GM23338 (cell line): ENCODE measurements around the gene WDR73. TPM values are rescaled to one million over a fixed set of nuclear protein-coding genes. Genes with fewer than 3 reads are reported as not detected.

Experiments used
- ATAC-seq: fragments of 200-7000 bp; cut with Tn5 transposase; 3 replicates; pipeline ENCODE4 v1.9.1; 2020
- DNase-seq: peaks from one replicate; pipeline ENCODE4 v3.0.0-alpha.2; 2015; ENCODE audit warnings: low spot score
- H2AFZ ChIP-seq: fragments of 200-600 bp; sonication (generic); 2 replicates; pipeline ENCODE4 v1.8.0; 2016; ENCODE audit warnings: antibody characterized with exemption, mild to moderate bottlenecking, moderate library complexity
- H3F3A ChIP-seq: fragments of 200-600 bp; sonication (generic); replicated peaks from 2 replicates; pipeline ENCODE4 v1.8.0; 2017; ENCODE audit warnings: antibody characterized with exemption, mixed run types, low read depth
- H3K27ac ChIP-seq: fragments of 200-600 bp; sonication (generic); 2 replicates; pipeline ENCODE4 v1.6.1; 2016; ENCODE audit warnings: low read depth
- H3K27me3 ChIP-seq: fragments of 200-600 bp; sonication (generic); 2 replicates; pipeline ENCODE4 v1.8.0; 2016; ENCODE audit warnings: mild to moderate bottlenecking, mixed run types, moderate library complexity; ENCODE audit not compliant: insufficient read depth
- H3K36me3 ChIP-seq: fragments of 200-600 bp; sonication (generic); 2 replicates; pipeline ENCODE4 v1.8.0; 2016; ENCODE audit warnings: mild to moderate bottlenecking; ENCODE audit not compliant: insufficient read depth
- H3K4me1 ChIP-seq: fragments of 200-600 bp; sonication (generic); 2 replicates; pipeline ENCODE4 v1.8.0; 2016; ENCODE audit warnings: mild to moderate bottlenecking, moderate library complexity; ENCODE audit not compliant: insufficient read depth
- H3K4me2 ChIP-seq: fragments of 200-600 bp; sonication (generic); 2 replicates; pipeline ENCODE4 v1.7.1; 2017; ENCODE audit warnings: mixed run types
- H3K4me3 ChIP-seq: fragments of 200-600 bp; sonication (generic); 2 replicates; pipeline ENCODE4 v1.6.1; 2016; ENCODE audit warnings: mixed run types
- H3K79me2 ChIP-seq: fragments of 200-600 bp; sonication (generic); replicated peaks from 2 replicates; pipeline ENCODE4 v1.8.0; 2017; ENCODE audit warnings: mild to moderate bottlenecking; ENCODE audit not compliant: insufficient read depth
- H3K9me2 ChIP-seq: fragments of 200-600 bp; sonication (generic); 2 replicates; pipeline ENCODE4 v1.8.0; 2017; ENCODE audit not compliant: insufficient read depth
- H4K20me1 ChIP-seq: fragments of 200-600 bp; sonication (generic); replicated peaks from 2 replicates; pipeline ENCODE4 v1.8.0; 2017; ENCODE audit warnings: mild to moderate bottlenecking; ENCODE audit not compliant: insufficient read depth
- H3K27ac Mint-ChIP-seq: 2 replicates; pipeline ENCODE4 v1.8.0; 2020; ENCODE audit warnings: inconsistent platforms, mild to moderate bottlenecking, moderate library complexity, mixed read lengths
- H3K27me3 Mint-ChIP-seq: 3 replicates; pipeline ENCODE4 v1.8.0; 2022; ENCODE audit warnings: low read depth, mild to moderate bottlenecking, moderate library complexity, mixed read lengths, inconsistent platforms; ENCODE audit not compliant: insufficient read depth, poor library complexity
- H3K36me3 Mint-ChIP-seq: 3 replicates; pipeline ENCODE4 v1.8.0; 2021; ENCODE audit warnings: low read depth, mild to moderate bottlenecking, inconsistent platforms, moderate library complexity, mixed read lengths
- H3K4me1 Mint-ChIP-seq: 3 replicates; pipeline ENCODE4 v1.8.0; 2020; ENCODE audit warnings: mild to moderate bottlenecking, inconsistent platforms, mixed read lengths
- H3K4me3 Mint-ChIP-seq: 3 replicates; pipeline ENCODE4 v1.8.0; 2021; ENCODE audit warnings: moderate library complexity, mild to moderate bottlenecking, inconsistent platforms, mixed read lengths
- H3K9me3 Mint-ChIP-seq: 3 replicates; pipeline ENCODE4 v1.8.0; 2020; ENCODE audit warnings: moderate library complexity, mild to moderate bottlenecking, inconsistent platforms, mixed read lengths
- ETS1 ChIP-seq: IDR thresholded peaks from 2 replicates; pipeline ENCODE4 v1.6.1; 2016; ENCODE audit warnings: antibody characterized with exemption
- EZH2 ChIP-seq: fragments of 200-600 bp; sonication (generic); IDR thresholded peaks from one replicate; pipeline ENCODE4 v1.8.0; 2017; ENCODE audit warnings: antibody characterized with exemption, mild to moderate bottlenecking, low read depth; ENCODE audit not compliant: unreplicated experiment
- EZH2phosphoT487 ChIP-seq: fragments of 200-600 bp; sonication (generic); IDR thresholded peaks from one replicate; pipeline ENCODE4 v1.8.1; 2018; ENCODE audit warnings: antibody characterized with exemption; ENCODE audit not compliant: unreplicated experiment
- NANOG ChIP-seq: IDR thresholded peaks from 2 replicates; pipeline ENCODE4 v1.6.1; 2016; ENCODE audit warnings: antibody characterized with exemption, borderline replicate concordance
- REST ChIP-seq: IDR thresholded peaks from one replicate; pipeline ENCODE4 v1.6.1; 2018; ENCODE audit warnings: antibody characterized with exemption; ENCODE audit not compliant: unreplicated experiment
- STAT1 ChIP-seq: IDR thresholded peaks from one replicate; pipeline ENCODE4 v1.6.1; 2016; ENCODE audit warnings: antibody characterized with exemption; ENCODE audit not compliant: unreplicated experiment
- ZNF331 ChIP-seq: fragments of 250-450 bp; sonication (Bioruptor Pico); IDR thresholded peaks from 2 replicates; pipeline ENCODE4 v1.5.0; 2020; ENCODE audit warnings: low read depth, mild to moderate bottlenecking, moderate library complexity
- ZNF462 ChIP-seq: fragments of 250-450 bp; sonication (Bioruptor Pico); IDR thresholded peaks from 2 replicates; pipeline ENCODE4 v1.5.0; 2020; ENCODE audit warnings: mild to moderate bottlenecking, moderate library complexity
- polyA plus RNA-seq: library from polyadenylated mRNA; unstranded; fragments of >200 nt; fragmentation: Nextera tagmentation; extraction: Ambion mirVana; gene quantifications from 2 replicates; pipeline ENCODE4 v1.2.1, GENCODE V29; 2016
- total RNA-seq: library from RNA; depleted of rRNA; stranded (reverse); fragments of >200 nt; shearing (Covaris generic); gene quantifications from 2 replicates; pipeline ENCODE4 v1.2.3, GENCODE V29; 2014

Gene WDR73
- total and polyA plus RNA-seq, 2 experiments from 2014 or later: 14.8 to 25.2 TPM

- no peak for TF ChIP-seq ZNF462 (CRISPR knock-in tag)
Observed at GRCh38 chr15:84647726-84648125, 6.4 kb downstream of the WDR73 start (continued).

GRCh38 chr15:84645997-84646396 lies 8.1 kb downstream of the WDR73 start:
- Mint-ChIP-seq H3K4me1 (no peaks in the 10 kb centered on the region), H3K36me3 (peaks cover 78% of the 10 kb centered on the region), H3K27me3 (no peaks in the 10 kb centered on the region), H3K9me3 (no peaks in the 10 kb centered on the region), H3K27ac (no peak overlapping the region), H3K4me3 (no peak overlapping the region)
- Histone ChIP-seq H3K27ac (no peak overlapping the region), H3K9me2 (no peaks in the 10 kb centered on the region), H3F3A (0 out of 2 replicates have a peak, but pooled peaks cover 2% of the 10 kb centered on the region), H3K79me2 (no peaks in the 10 kb centered on the region), H3K4me1 (no peaks in the 10 kb centered on the region), H3K36me3 (peaks cover 48% of the 10 kb centered on the region), H3K4me2 (no peak overlapping the region), H3K4me3 (no peak overlapping the region), H4K20me1 (0 out of 2 replicates have a peak, but pooled peaks cover 7% of the 10 kb centered on the region), H3K27me3 (no peaks in the 10 kb centered on the region), H2AFZ (no peak overlapping the region)
- ATAC-seq (no peak), DNase-seq (no peak)
- no peak for TF ChIP-seq STAT1
- TF ChIP-seq REST: no peak
- no peak for TF ChIP-seq NANOG
- TF ChIP-seq EZH2phosphoT487: no peak
- TF ChIP-seq EZH2: no peak
- TF ChIP-seq ZNF331 (CRISPR knock-in tag): no peak
- TF ChIP-seq ETS1: no peak
